Measurements from ENCODE around the gene TSC2.

Gene TSC2

GRCh38 chr16:2066139-2066538, 18.4 kb downstream of the TSC2 start:
- H3K36me3 ChIP-seq = peaks cover 17% of the 10 kb centered on the region
- DNase-seq = no peak

DNA sequence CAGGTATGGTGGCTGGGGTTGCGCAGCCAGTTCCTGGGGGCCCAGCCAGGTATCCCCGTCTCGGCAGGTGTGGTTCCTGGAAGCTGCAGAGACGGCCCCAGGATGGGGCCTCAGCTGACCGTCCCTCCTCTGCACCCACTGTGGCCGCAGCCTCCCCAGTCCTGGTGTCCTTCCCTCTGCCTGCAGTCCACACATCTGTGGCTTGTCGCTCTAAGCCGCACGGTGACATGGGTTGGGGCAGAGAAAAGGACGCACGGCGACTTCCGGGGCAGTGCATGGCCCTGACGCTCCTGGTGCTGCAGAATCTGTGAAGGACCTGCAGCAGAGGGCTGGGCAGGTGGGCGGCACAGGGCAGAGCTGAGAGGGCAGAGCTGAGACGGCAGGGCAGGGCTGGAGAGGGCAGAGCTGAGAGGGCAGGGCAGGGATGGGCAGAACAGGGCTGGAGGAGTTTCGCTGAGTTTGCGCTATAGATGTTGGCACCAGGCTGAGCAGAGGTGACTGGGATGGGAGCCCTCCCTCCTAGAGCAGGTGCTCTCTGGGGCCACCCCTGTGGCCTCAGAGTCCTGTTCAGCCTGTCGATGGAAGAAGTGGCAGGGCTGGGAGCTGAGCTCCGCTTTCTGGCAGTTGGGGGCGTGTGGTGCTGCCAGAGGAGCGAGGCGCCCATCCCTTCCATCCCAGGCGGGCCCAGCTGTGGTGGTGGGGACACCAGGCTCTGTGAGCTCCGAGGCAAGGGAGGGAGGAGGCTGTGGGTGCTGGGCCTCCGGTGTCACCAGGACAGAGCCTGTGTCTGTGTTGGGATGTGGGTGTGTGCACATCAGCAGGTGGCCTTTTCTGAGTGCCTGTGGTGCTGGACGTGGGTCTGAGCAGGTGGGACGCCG, 23.0 kb downstream of the TSC2 start:
- DNase-seq = no peak
- H3K4me1 ChIP-seq = no peaks in the 10 kb centered on the region; the same call in 1 of the 2 replicates

More at GRCh38 chr16:2066139-2066538, 18.4 kb downstream of the TSC2 start:
- Histone ChIP-seq H3K4me3 (ENCODE audit: low read depth, low read length) (no peak overlapping the region), H3K9me3 (no peaks in the 10 kb centered on the region), H3K27me3 (no peaks in the 10 kb centered on the region), H3K4me1 (no peaks in the 10 kb centered on the region)
- TF ChIP-seq CTCF (IDR thresholded peaks at IDR 0.05; ENCODE audit: low read depth, low read length) = no peak

GRCh38 chr16:2071454-2072202, 23.8 kb downstream of the TSC2 start:
- Histone ChIP-seq H3K27me3 (no peaks in the 10 kb centered on the region), H3K4me1 (no peaks in the 10 kb centered on the region; the same call in 1 of the 2 replicates), H3K4me3 (ENCODE audit: low read depth, low read length) (no peak overlapping the region), H3K9me3 (no peaks in the 10 kb centered on the region), H3K36me3 (peaks cover 27% of the 10 kb centered on the region)
- TF ChIP-seq CTCF (IDR thresholded peaks at IDR 0.05; ENCODE audit: low read depth, low read length) = 0 out of 2 replicates have a peak, but pooled peaks have one; percentile 13
- DNase-seq = peak; percentile 56

More for the DNA sequence above, 23.0 kb downstream of the TSC2 start:
- Histone ChIP-seq H3K27me3 (no peaks in the 10 kb centered on the region), H3K9me3 (no peaks in the 10 kb centered on the region), H3K4me3 (ENCODE audit: low read depth, low read length) (no peak overlapping the region), H3K36me3 (peaks cover 27% of the 10 kb centered on the region)
- TF ChIP-seq CTCF (IDR thresholded peaks at IDR 0.05; ENCODE audit: low read depth, low read length) = no peak

GRCh38 chr16:2072926-2073325, 25.1 kb downstream of the TSC2 start:
- Histone ChIP-seq H3K36me3 (peaks cover 31% of the 10 kb centered on the region), H3K4me1 (no peaks in the 10 kb centered on the region; the same call in 1 of the 2 replicates), H3K9me3 (no peaks in the 10 kb centered on the region), H3K27me3 (no peaks in the 10 kb centered on the region), H3K4me3 (ENCODE audit: low read depth, low read length) (no peak overlapping the region)
- TF ChIP-seq CTCF (IDR thresholded peaks at IDR 0.05; ENCODE audit: low read depth, low read length) = no peak
- DNase-seq = no peak

DNA sequence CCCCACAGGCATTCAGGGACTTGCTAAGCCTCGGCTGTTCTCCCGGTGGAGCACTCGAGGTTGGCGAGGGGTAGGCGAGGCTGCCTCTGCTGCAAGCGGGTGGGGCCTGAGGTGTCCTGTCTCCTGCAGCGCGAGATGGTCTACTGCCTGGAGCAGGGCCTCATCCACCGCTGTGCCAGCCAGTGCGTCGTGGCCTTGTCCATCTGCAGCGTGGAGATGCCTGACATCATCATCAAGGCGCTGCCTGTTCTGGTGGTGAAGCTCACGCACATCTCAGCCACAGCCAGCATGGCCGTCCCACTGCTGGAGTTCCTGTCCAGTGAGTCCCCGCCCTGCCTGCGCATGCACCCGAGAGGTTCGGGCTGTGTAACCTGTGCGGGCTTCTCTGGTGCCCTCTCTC, 26.3 kb downstream of the TSC2 start:
- Histone ChIP-seq H3K9me3 (no peaks in the 10 kb centered on the region), H3K27me3 (no peaks in the 10 kb centered on the region), H3K4me1 (no peaks in the 10 kb centered on the region; the same call in 1 of the 2 replicates), H3K36me3 (peaks cover 26% of the 10 kb centered on the region), H3K4me3 (ENCODE audit: low read depth, low read length) (no peak overlapping the region)
- DNase-seq = no peak
- no peak for TF ChIP-seq CTCF (IDR thresholded peaks at IDR 0.05; ENCODE audit: low read depth, low read length)

Data from BE2C (cell line).